RPMI8226 (cell line): ENCODE results near the gene DGKH.
"Not testable (repeated sequence)": the region's sequence is repeated elsewhere in the genome, so short reads cannot be mapped to it uniquely, and the experiment has no call there.

Experiments used
- DNase-seq: peaks from one replicate; pipeline ENCODE4 v3.0.0-alpha.2; 2015

DGKH gene

DNA sequence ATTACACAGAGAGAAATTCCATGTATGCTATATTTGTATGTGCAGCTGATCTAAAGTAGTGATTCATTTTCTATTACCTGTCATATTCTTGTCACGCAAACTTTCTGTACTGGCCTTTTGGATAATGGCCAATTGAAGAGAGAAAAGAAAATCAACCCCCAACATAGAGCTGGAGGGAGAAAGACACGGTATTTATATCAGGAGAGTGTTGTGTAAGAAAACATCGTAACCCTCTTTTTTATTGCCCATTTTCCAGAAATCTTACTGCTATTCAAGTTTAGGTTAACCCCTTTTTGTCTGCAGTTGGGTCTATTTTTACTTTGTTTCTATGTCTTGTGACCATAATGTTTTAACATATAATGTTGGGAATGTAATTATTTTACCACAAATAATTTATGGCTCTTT is 27.9 kb downstream of the DGKH start:
- DNase-seq = peak; percentile 27

DNA sequence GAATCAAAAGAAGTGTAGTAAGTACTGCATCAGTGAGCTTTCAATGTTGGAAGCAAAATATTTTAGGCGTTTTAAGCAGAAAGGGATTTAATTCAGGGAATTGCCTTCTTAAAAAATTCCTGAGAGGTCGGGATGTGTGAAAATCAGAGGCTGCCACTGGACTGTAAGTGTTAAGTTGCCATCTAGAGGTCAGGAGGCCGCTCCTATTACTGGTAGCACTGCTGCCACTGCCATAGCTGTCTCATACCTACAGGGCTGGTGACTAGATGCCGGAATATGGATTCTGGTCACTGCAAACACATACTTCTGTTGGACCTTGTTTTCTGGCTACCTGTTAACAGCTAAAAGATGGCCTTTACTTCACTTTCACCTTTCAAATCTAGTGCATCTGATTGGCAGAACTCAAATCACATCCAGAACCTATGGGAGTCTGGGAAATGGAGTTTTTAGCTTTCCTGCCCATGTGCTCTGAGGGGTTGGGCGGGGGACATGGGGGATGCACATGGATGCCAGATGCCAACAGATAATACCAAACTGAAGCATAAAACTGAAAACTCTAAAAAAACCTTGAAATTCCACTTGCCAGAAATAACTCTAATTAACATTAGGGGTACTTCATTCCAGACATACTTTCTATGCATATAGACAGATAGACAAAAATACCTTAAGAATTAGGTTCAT is 29.8 kb downstream of the DGKH start:
- DNase-seq = no peak

DNA sequence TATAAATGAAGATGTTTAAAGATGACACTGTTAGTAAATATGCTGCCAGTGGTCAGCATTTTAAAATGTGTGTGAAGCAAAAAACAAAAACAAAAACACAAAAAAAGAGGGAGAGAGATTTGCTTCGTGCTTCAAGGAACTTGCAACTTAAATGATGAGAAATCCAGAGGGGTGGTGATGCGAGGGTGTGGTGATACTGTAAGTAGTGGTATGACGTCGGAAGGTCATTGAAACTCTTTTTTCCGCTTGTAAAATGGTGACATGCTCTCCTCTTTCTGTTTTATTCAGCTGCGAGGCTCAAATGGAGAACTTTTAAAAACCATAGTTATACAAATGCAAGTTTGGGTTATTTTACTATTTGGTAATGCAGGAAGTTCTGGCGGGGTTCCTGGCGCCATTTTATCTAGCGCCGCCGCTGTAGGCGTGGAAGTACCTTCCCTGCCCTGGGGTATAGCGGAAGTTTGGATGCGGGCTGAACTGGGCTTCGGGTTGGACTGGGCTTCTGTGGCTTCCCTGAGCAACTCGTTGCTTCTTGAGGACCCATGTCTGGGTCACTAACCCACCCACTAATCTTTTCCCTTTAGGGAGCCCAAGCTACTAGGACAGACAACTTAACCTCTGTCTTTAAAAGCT is 34.8 kb downstream of the DGKH start:
- DNase-seq = no peak

DNA sequence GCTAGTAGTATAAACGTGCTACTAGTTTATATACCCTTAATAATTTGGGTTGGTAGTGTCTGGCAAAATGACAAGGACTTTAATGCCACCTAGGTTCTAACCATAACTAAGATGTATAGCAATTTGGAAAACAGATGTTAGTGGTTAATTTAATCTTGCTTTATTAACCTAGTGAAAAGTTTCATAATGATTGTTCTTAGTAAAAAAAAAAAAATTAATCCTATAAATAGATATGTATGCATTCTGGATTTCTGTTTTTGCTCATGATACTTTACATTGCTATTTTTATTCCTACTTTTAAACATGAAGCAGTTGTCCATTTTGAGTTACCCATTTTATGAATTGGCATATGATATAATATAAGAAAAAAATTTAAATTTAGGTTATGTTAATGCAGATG is 36.3 kb downstream of the DGKH start:
- no peak for DNase-seq

DNA sequence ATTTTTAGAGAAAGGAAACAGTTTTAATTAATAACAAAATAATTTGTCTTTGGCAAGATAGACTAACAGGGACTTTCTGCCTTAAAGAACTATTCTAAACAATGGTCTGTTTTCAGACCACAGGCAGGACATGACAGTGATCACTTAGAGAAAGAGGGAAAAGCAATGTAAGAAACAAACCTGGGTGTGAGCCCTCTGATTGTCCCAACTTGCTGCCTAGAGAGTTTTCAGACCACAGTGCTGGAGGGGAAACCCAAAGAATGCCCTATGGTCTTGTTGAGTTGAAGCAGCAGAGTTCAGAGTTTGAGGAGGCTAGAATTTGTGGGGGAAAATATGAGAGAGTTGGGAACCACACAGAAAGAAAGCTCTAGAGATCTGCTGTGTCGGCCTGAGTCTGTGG is 38.1 kb downstream of the DGKH start:
- no peak for DNase-seq

DNA sequence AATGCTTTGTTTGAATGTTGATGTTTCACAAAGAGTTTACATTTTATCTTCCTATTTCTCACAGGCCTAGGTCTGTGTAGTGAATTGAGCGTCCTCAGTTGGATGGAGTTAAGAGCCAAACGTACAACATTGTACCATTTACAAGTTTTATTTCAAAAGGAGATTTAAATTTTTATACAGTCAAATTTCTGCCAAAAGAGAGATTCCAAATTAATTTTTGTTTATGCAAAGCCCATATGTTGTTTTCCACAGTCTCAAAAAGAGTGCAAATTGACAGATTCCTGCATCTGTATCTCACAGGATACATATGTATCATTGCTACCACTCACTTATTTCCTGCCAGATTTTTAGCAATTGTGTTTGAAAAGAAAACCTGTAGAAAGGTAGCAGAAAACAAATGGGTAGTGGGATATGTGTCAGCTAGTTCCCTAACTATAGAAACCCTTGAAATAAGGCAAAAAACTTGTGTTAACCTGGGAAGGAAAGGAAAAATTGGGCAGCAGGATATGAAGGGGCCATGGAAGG is 46.1 kb downstream of the DGKH start:
- DNase-seq = no peak

DNA sequence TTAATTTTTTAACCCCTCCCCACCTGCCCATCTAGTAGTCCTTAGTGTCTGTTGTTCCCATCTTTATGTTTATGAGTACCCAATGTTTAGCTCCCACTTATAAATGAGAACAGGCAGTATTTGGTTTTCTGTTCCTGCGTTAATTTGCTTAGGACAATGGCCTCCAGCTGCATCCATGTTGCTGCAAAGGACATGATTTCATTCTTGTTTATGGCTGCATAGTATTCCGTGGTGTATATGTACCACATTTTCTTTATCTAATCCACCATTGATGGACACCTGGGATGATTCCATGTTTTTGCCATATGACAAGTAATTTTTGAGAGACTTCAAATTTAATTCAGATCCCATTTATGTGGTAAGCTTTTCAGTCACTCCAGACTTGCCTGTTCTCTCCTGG is 47.8 kb downstream of the DGKH start:
- DNase-seq = not testable (repeated sequence)

DNA sequence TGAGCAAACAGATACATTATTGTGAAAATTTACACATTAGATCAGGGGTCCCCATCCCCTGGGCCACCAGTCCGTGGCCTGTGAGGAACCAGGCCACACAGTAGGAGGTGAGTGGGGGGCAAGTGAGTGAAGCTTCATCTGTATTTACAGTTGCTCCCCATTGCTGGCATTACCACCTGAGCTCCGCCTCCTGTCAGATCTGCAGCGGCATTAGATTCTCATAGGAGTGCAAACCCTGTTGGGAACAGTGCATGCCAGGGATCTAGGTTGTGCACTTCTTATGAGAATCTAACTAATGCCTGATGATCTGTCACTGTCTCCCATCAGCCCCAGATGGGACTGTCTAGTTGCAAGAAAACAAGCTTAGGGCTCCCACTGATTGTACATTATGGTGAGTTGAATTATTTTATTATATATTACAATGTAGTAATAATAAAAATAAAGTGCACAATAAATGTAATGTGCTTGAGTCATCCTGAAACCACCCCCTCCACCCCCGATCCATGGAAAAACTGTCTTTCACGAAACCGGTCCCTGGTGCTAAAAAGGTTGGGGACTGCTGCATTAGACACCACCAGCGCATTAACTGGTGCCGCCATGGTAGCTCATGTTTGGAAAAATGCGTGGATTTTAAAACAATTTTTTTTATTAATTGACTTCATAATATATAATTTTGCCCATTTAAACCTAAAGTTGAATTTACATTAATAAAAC is 51.7 kb downstream of the DGKH start:
- no peak for DNase-seq

DNA sequence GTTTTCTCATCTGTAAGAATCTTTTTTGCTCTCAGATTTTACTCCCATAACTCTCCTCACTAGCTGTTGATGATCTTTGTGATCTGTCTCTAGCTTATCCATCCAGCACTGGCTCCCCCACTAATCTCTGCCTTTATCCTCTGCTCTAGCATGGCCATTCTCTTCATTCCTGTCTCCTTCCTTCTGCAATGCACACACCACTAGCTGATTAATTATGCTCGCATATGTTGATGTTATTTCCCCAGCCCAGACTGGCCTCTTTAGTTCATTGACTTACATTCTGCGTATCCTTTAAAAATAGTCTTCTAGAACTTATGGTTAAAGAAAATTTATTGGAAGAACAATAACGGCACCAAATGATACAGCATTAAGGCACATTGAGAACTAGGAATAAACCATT is 52.5 kb downstream of the DGKH start:
- no peak for DNase-seq

DNA sequence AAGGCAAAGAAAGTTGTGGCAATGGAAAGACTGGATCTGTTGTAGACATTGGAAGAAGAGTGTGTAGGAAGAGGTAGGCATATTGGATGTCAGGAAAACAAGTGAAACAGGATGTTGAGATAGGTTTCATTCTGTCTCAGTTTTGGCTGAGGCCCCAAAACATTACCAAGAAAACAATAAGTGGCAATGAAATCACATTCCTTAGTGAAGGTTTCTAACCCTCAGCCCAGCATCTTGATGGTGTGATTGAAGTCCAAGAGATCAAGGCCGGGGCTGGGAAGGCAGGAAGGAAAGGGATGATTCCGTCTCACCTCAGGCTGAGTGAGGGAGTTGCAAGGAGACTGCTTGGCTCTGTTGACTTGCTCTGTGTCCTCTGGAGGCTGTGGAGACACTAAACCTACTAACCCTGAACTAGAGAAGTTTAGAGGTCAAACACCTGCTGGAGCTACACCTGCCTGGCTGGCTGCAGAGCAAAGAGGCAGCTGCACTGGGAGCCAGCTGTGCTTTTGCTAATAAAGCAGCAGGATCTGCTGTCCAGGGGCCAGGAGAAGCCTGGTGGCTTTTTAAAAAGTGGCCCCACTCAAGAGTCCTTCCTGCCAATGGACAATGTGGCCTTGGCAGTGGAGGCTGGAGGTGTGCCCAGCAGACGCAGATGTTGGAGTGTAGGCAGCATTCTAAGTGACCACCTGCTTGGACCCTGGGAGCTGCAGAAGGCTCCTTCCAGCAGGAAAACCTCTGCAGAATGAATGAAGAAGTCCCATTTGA is 53.6 kb downstream of the DGKH start:
- DNase-seq = peak; percentile 88

DNA sequence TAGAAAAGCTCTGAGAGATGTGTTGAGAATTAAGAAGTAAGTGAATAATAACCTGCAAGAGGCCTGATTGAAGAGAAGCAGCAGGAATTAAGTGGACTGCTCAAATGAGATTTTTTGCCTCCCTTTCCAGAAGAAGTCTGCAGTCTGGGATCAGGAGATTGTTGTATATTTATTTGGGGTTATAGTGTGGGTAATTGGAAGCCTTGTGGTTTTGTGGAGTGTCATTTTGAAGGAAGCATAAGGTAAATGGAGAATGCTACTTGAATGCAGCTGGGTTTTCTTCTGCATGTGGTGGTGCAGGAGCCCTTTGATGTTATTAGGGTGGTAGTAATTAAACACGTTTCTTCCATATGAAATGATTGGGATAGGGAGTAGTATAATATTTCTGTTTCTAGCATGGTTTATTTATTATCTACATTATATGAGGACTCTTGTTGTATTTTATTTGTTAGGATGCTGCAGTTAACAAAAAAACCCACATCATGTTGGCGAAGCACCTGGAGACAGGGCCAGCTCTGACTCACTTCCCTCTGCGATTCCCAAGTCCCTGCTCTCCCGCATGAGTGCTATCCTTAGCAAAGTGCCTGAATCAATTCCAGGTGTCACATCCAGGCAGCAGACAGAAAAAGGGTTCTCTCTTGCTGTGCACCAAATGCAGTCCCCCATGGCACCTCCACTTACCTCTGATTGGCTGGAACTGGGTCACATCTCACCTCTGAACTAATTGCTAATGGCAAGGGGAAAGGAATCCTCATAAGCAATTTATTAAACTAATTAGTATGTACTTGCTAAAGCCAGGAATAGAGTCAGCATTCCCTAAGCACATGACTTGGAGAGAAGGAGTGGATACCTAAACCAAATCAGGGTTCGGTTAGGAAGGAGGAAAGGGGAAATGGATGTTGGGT is 54.8 kb downstream of the DGKH start:
- no peak for DNase-seq

DNA sequence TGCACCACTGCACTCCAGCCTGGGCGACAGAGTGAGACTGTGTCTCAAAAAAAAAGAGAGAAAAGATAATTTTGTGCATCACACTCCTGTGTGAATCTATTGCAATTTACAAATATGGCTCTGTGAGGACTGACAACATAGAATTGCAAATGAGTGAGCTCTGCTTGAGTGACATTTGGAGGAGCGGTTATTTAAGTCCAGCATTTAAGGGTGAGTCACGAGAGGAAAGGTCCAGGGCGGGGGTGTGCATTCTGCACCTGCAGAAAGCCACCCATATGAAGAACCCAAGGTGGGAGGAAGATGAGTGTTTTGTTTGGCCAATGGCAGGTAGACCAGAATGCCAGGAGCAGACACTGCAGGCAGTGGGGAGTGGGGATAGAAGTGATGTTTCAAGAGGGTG is 58.5 kb downstream of the DGKH start:
- no peak for DNase-seq

DNA sequence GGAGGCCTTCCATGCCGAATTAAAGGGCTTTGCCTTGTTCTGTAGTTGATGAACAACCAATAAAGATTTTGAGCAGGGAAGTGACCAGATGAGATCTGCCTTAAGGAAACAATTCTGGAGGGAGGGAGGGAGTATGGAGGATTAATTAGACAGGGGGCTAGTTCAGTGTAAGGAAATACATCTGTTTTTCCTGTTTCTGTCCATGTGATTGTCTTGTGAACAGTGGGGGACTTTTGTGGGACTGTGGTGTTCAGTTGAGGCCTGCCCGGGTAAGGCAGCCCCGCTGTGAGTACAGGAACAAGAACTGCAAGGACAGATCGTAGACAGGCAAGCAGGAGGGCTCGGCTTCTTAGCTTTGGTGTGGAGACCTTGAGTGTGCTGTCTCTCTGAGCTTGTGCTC is 59.0 kb downstream of the DGKH start:
- DNase-seq = no peak

DNA sequence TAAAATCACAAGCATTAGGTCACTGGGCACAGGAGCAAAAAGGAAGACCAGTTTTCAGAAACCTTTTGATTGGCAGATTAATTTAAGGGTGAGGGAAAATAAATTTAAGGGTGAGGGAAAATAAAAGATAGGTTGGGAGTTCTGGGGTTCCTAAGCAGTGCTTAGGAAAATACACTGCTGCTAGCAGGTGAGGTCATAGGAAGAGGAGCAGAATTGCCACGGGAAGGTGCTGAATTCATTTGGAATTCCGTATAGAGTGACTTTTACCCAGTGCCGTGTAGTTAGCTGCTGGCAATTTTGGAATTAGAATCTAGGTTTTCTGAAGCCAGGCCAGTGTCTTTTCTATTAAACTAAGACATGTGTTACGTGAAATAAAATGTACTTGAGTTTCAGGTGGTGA is 59.8 kb downstream of the DGKH start:
- DNase-seq = no peak

DNA sequence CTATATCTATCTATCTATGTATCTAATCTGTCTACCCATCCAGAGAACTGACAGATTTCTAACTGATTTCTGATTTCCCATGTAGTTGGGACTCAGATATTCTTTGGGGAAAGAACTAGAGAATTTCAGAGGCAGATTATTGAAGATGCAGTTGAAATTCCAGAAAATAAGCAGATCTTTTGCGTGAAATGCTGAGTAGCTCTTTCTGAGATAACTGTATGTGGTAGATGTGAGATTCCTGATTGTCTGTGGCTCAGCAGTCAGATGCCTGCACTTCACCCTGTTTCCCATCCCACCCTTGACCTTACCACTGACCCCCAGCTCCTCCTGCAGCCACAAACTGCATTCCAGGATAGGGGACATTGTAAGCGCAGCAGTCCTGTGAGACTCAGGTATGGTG is 61.5 kb downstream of the DGKH start:
- DNase-seq = no peak

DNA sequence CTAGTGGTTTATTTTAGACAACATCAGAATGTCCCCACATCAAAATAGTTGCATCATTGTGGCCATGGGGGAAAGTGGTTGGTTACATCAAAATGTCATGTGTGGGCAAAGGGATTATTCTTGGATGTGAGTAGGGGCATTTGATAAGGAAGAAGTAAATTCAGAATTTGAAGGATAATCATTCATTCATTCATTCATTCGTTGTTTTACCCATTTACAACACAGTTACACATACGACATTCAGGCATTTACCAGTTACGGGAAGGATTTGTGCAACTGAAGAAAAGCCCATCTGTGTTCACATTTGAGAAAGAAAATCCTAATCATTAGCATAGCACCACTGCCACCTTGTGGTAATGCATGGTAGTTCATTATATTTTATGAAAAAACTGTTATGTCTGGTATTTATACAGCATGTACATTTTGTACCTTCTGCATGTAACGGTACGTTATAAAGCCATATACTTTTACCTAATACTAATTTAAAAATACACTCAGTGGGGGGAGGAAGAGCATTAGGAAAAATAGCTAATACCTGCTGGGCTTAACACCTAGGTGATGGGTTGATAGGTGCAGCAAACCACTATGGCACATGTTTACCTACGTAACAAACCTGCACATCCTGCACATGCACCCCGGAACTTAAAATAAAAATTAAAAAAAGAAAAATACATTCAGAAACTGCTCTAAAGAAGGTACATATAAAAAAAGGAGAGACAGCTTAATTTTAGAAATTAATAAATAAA is 62.1 kb downstream of the DGKH start:
- peak; percentile 65 for DNase-seq

DNA sequence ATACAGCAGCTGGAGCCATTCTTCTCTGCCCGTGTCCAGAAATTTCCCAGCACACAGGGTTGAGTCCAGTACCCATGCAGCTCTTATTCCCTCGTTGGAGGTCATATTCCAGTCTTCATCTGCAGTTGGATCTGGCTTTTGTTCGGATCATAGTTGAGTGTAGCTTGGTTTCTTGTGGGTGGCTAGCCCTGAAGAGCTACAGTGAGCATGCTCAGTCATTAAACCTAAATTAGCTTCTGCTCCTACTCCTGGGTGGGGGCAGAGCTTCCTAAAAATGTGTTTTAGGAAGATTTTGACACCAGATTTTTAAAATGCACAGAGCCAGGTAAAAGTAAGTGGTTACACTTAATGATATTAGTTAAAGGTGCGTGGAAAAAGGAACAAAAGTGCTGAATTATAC is 64.4 kb downstream of the DGKH start:
- no peak for DNase-seq

DNA sequence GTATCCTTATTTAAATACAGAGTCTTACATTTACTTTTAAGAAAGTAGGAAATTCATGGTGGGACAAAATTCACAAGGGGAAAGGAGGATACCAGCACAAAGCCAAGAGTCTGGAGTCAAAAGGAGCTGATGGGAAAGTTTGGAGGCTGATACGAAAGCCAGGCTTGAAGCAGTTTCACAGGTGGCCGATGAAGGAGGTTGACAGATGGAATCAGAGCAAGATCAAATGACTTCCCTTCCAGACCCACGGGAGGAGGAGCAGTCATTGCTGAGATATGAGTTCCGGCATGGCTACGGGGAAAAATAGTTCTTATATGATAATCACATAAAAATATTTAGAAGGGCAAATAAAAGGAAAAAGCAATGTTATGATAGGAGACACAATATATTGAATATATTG is 65.0 kb downstream of the DGKH start:
- DNase-seq = no peak

DNA sequence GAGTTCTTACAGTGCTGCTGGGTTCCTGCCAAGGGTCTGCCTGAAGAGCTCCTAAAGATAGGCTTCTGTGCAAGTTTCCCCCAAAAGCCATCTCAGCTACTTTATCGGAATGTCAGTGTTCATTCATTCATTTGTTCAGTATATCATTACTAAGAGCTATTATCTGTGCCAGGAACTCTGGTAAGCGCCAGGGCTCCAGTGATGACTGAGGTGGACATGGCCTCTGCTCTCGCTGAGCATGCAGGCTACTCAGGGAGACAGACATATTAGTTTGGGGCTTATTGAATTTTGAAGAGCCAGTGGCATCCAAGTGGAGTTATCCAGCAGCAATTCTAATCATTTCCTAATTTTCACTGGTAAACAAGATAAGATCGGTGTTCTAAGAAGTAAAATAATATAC is 65.8 kb downstream of the DGKH start:
- no peak for DNase-seq

DNA sequence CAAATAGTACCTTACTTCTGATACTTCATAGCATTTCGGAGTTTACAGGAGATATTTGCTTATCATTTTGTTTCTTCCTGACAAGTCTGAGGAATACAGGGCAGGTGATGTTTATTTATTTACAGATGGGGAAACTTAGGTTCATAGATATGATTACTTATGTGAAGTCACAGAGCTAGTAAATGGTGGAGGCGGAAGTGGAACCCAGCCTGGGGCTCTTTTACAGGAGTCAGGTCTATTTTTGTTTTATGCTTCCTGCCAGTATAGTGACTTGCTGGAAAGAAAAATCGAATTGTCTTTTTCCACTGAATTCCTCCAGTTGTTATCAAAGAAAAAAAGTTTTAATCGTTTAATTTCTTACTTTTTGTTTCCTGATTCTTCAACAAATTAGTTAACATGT is 66.5 kb downstream of the DGKH start:
- DNase-seq = no peak

DNA sequence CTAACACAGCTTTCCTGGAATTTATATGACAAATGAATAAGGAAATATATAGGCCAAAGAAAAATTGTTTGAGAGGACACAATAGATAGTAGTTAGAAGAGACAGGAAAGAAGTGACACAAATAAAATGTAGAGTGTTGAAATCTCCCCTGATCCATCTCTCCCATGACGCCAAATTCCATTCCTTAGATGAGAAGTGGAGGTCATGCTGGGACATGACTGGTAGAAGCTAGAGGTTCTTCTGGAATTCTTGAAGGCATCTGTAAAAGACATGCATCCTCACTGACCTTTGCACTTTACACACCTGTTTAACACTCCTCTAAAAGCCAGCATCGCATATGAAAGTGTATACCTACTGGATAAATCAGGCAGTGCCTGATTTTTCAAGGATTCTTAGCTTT is 67.8 kb downstream of the DGKH start:
- DNase-seq = no peak

DNA sequence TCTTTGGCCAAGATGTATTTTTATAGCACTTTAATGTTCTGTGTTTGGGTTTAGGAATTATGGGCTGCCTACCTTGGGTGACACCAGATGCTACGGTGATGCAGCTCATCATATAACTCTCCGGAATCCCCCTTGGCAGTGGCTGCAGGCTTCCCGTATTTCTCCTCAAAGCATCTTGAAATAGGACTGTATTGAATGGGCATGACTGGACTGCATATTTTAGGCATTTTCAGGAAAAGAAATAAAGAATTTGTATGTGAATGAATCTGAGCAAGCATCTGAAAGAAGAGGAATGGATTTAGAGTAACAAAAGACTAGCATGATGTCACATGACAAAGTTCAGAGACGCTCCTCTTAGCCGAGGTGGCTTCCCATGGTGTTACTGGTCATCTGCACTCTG is 70.6 kb downstream of the DGKH start:
- no peak for DNase-seq
